Right atrium auricular region (tissue), 2 donors: ENCODE measurements around the gene CCR2. TPM values are rescaled to one million over a fixed set of nuclear protein-coding genes. Genes with fewer than 3 reads are reported as not detected.

ENCODE experiments used
- DNase-seq: peaks from one replicate; pipeline ENCODE4 v3.0.0-alpha.2; 2019; ENCODE audit warnings: low spot score
- H3K27ac ChIP-seq, 2 donors: fragments of 200-600 bp; sonication (generic); 1 replicate in 1 of 2; 2 replicates in 1 of 2; pipeline ENCODE4 v1.5.1; 2016 to 2019
- H3K27me3 ChIP-seq, 2 donors: fragments of 200-600 bp; sonication (generic); one replicate each; pipeline versions ENCODE4 v1.5.1 to v1.6.0; 2017 to 2019
- H3K36me3 ChIP-seq: fragments of 200-600 bp; sonication (generic); one replicate; pipeline ENCODE4 v1.5.1; 2016
- H3K4me1 ChIP-seq, 2 donors: fragments of 200-600 bp; sonication (generic); one replicate each; pipeline versions ENCODE4 v1.5.1 to v1.6.0; 2017 to 2019
- H3K4me3 ChIP-seq, 2 donors: fragments of 200-600 bp; sonication (generic); 1 replicate in 1 of 2; 2 replicates in 1 of 2; pipeline ENCODE4 v1.5.1; 2017 to 2019; ENCODE audit warnings: mild to moderate bottlenecking in 1 of 2, moderate library complexity in 1 of 2
- H3K9me3 ChIP-seq, 2 donors: fragments of 200-600 bp; sonication (generic); one replicate each; pipeline ENCODE4 v1.5.1; 2019
- CTCF ChIP-seq, 2 donors: fragments of 200-600 bp; sonication (generic); IDR thresholded peaks; one replicate each; pipeline ENCODE4 v1.5.1; 2019; ENCODE audit warnings: antibody characterized with exemption in 2 of 2
- total RNA-seq, 2 donors: library from RNA; depleted of rRNA; stranded (reverse); fragments of >200 nt; gene quantifications; one replicate each; pipeline ENCODE4 v1.1.0, GENCODE V29; 2016

Gene CCR2
- total RNA-seq, 2 donors from 2014 or later, result 0.33 to 2.1 TPM

GRCh38 chr3:46408853-46409252 lies 54.9 kb downstream of the CCR2 start:
- no peak overlapping the region for H3K4me3 ChIP-seq
- no peak for TF ChIP-seq CTCF (IDR thresholded peaks at IDR 0.05)

GRCh38 chr3:46409739-46410489 lies 56.0 kb downstream of the CCR2 start:
- Histone ChIP-seq H3K36me3 (no peaks in the 10 kb centered on the region), H3K9me3 (no peaks in the 10 kb centered on the region), H3K4me3 (no peak overlapping the region), H3K4me1 (peaks cover 0 to 48% of the 10 kb centered on the region in 2 donors), H3K27ac (no peak overlapping the region), H3K27me3 (no peaks in the 10 kb centered on the region)
- no peak for DNase-seq
- TF ChIP-seq CTCF (IDR thresholded peaks at IDR 0.05), result no peak

More at GRCh38 chr3:46408853-46409252, 54.9 kb downstream of the CCR2 start:
- Histone ChIP-seq H3K27me3 (no peaks in the 10 kb centered on the region), H3K36me3 (no peaks in the 10 kb centered on the region), H3K9me3 (no peaks in the 10 kb centered on the region), H3K27ac (no peak overlapping the region), H3K4me1 (peaks cover 0 to 51% of the 10 kb centered on the region in 2 donors)
- no peak for DNase-seq

Other genes with a start within 250 kb of the CCR2 start
- 1 to 10 TPM; 1.2 to 8.9 TPM for gene CCR1, start 145.8 kb upstream of the CCR2 start, total RNA-seq
- gene CCR3, start 111.7 kb upstream of the CCR2 start, total RNA-seq, result not detected
- gene CCR5, start 16.8 kb downstream of the CCR2 start, total RNA-seq, result 1 to 10 TPM in 1 of 2 donors, not detected in 1; 1.1 TPM
- gene CCRL2, start 53.1 kb downstream of the CCR2 start, total RNA-seq, result 1 to 10 TPM in 1 of 2 donors, under 1 TPM in 1; 0.89 to 4.2 TPM
- gene LTF, start 110.8 kb downstream of the CCR2 start, total RNA-seq, result 1 to 10 TPM in 1 of 2 donors, under 1 TPM in 1; 0.51 to 1.8 TPM
- gene RTP3, start 143.9 kb downstream of the CCR2 start, total RNA-seq, result not detected
- gene LRRC2, start 212.2 kb downstream of the CCR2 start, total RNA-seq, result 10 to 100 TPM in 1 of 2 donors, 1 to 10 TPM in 1; 7.0 to 29.7 TPM